GM23338 (cell line): ENCODE results near the gene CDH23. TPM values are rescaled to one million over a fixed set of nuclear protein-coding genes. Genes with fewer than 3 reads are reported as not detected.

ENCODE experiments used
- ATAC-seq: fragments of 200-7000 bp; cut with Tn5 transposase; 3 replicates; pipeline ENCODE4 v1.9.1; 2020
- DNase-seq: peaks from one replicate; pipeline ENCODE4 v3.0.0-alpha.2; 2015; ENCODE audit warnings: low spot score
- H2AFZ ChIP-seq: fragments of 200-600 bp; sonication (generic); 2 replicates; pipeline ENCODE4 v1.8.0; 2016; ENCODE audit warnings: antibody characterized with exemption, mild to moderate bottlenecking, moderate library complexity
- H3F3A ChIP-seq: fragments of 200-600 bp; sonication (generic); replicated peaks from 2 replicates; pipeline ENCODE4 v1.8.0; 2017; ENCODE audit warnings: antibody characterized with exemption, mixed run types, low read depth
- H3K27ac ChIP-seq: fragments of 200-600 bp; sonication (generic); 2 replicates; pipeline ENCODE4 v1.6.1; 2016; ENCODE audit warnings: low read depth
- H3K27me3 ChIP-seq: fragments of 200-600 bp; sonication (generic); 2 replicates; pipeline ENCODE4 v1.8.0; 2016; ENCODE audit warnings: mild to moderate bottlenecking, mixed run types, moderate library complexity; ENCODE audit not compliant: insufficient read depth
- H3K36me3 ChIP-seq: fragments of 200-600 bp; sonication (generic); 2 replicates; pipeline ENCODE4 v1.8.0; 2016; ENCODE audit warnings: mild to moderate bottlenecking; ENCODE audit not compliant: insufficient read depth
- H3K4me1 ChIP-seq: fragments of 200-600 bp; sonication (generic); 2 replicates; pipeline ENCODE4 v1.8.0; 2016; ENCODE audit warnings: mild to moderate bottlenecking, moderate library complexity; ENCODE audit not compliant: insufficient read depth
- H3K4me2 ChIP-seq: fragments of 200-600 bp; sonication (generic); 2 replicates; pipeline ENCODE4 v1.7.1; 2017; ENCODE audit warnings: mixed run types
- H3K4me3 ChIP-seq: fragments of 200-600 bp; sonication (generic); 2 replicates; pipeline ENCODE4 v1.6.1; 2016; ENCODE audit warnings: mixed run types
- H3K79me2 ChIP-seq: fragments of 200-600 bp; sonication (generic); replicated peaks from 2 replicates; pipeline ENCODE4 v1.8.0; 2017; ENCODE audit warnings: mild to moderate bottlenecking; ENCODE audit not compliant: insufficient read depth
- H3K9me2 ChIP-seq: fragments of 200-600 bp; sonication (generic); 2 replicates; pipeline ENCODE4 v1.8.0; 2017; ENCODE audit not compliant: insufficient read depth
- H4K20me1 ChIP-seq: fragments of 200-600 bp; sonication (generic); replicated peaks from 2 replicates; pipeline ENCODE4 v1.8.0; 2017; ENCODE audit warnings: mild to moderate bottlenecking; ENCODE audit not compliant: insufficient read depth
- H3K27ac Mint-ChIP-seq: 2 replicates; pipeline ENCODE4 v1.8.0; 2020; ENCODE audit warnings: inconsistent platforms, mild to moderate bottlenecking, moderate library complexity, mixed read lengths
- H3K27me3 Mint-ChIP-seq: 3 replicates; pipeline ENCODE4 v1.8.0; 2022; ENCODE audit warnings: low read depth, mild to moderate bottlenecking, moderate library complexity, mixed read lengths, inconsistent platforms; ENCODE audit not compliant: insufficient read depth, poor library complexity
- H3K36me3 Mint-ChIP-seq: 3 replicates; pipeline ENCODE4 v1.8.0; 2021; ENCODE audit warnings: low read depth, mild to moderate bottlenecking, inconsistent platforms, moderate library complexity, mixed read lengths
- H3K4me1 Mint-ChIP-seq: 3 replicates; pipeline ENCODE4 v1.8.0; 2020; ENCODE audit warnings: mild to moderate bottlenecking, inconsistent platforms, mixed read lengths
- H3K4me3 Mint-ChIP-seq: 3 replicates; pipeline ENCODE4 v1.8.0; 2021; ENCODE audit warnings: moderate library complexity, mild to moderate bottlenecking, inconsistent platforms, mixed read lengths
- H3K9me3 Mint-ChIP-seq: 3 replicates; pipeline ENCODE4 v1.8.0; 2020; ENCODE audit warnings: moderate library complexity, mild to moderate bottlenecking, inconsistent platforms, mixed read lengths
- CTCF ChIP-seq, 2 experiments: fragments of 200-600 bp in 1 of 2; sonication (generic) in 1 of 2; conservative IDR thresholded peaks; 2 replicates each; pipeline versions ENCODE4 v1.5.1 to v1.6.1; 2016 to 2017; ENCODE audit warnings: antibody characterized with exemption in 2 of 2, low read depth in 2 of 2, mild to moderate bottlenecking in 2 of 2, moderate library complexity in 1 of 2
- ETS1 ChIP-seq: IDR thresholded peaks from 2 replicates; pipeline ENCODE4 v1.6.1; 2016; ENCODE audit warnings: antibody characterized with exemption
- EZH2 ChIP-seq: fragments of 200-600 bp; sonication (generic); IDR thresholded peaks from one replicate; pipeline ENCODE4 v1.8.0; 2017; ENCODE audit warnings: antibody characterized with exemption, mild to moderate bottlenecking, low read depth; ENCODE audit not compliant: unreplicated experiment
- EZH2phosphoT487 ChIP-seq: fragments of 200-600 bp; sonication (generic); IDR thresholded peaks from one replicate; pipeline ENCODE4 v1.8.1; 2018; ENCODE audit warnings: antibody characterized with exemption; ENCODE audit not compliant: unreplicated experiment
- NANOG ChIP-seq: IDR thresholded peaks from 2 replicates; pipeline ENCODE4 v1.6.1; 2016; ENCODE audit warnings: antibody characterized with exemption, borderline replicate concordance
- POLR2AphosphoS5 ChIP-seq: IDR thresholded peaks from 2 replicates; pipeline ENCODE4 v1.6.1; 2016; ENCODE audit warnings: antibody characterized with exemption, low read depth
- STAT1 ChIP-seq: IDR thresholded peaks from one replicate; pipeline ENCODE4 v1.6.1; 2016; ENCODE audit warnings: antibody characterized with exemption; ENCODE audit not compliant: unreplicated experiment
- ZNF331 ChIP-seq: fragments of 250-450 bp; sonication (Bioruptor Pico); IDR thresholded peaks from 2 replicates; pipeline ENCODE4 v1.5.0; 2020; ENCODE audit warnings: low read depth, mild to moderate bottlenecking, moderate library complexity
- ZNF462 ChIP-seq: fragments of 250-450 bp; sonication (Bioruptor Pico); IDR thresholded peaks from 2 replicates; pipeline ENCODE4 v1.5.0; 2020; ENCODE audit warnings: mild to moderate bottlenecking, moderate library complexity
- polyA plus RNA-seq: library from polyadenylated mRNA; unstranded; fragments of >200 nt; fragmentation: Nextera tagmentation; extraction: Ambion mirVana; gene quantifications from 2 replicates; pipeline ENCODE4 v1.2.1, GENCODE V29; 2016
- total RNA-seq: library from RNA; depleted of rRNA; stranded (reverse); fragments of >200 nt; shearing (Covaris generic); gene quantifications from 2 replicates; pipeline ENCODE4 v1.2.3, GENCODE V29; 2014

The CDH23 gene
- total and polyA plus RNA-seq, 2 experiments from 2014 or later = 0.95 to 4.3 TPM

GRCh38 chr10:71627230-71627939 is 230.7 kb downstream of the CDH23 start (continued):
- TF ChIP-seq ZNF462 (CRISPR knock-in tag) = no peak
- no peak for TF ChIP-seq NANOG
- TF ChIP-seq EZH2 = no peak
- no peak for TF ChIP-seq ZNF331 (CRISPR knock-in tag)
- no peak for TF ChIP-seq ETS1
- TF ChIP-seq EZH2phosphoT487 = no peak
- TF ChIP-seq POLR2AphosphoS5 = no peak
- TF ChIP-seq STAT1 = no peak

GRCh38 chr10:71627956-71628355 is 231.2 kb downstream of the CDH23 start:
- H4K20me1 ChIP-seq = no peaks in the 10 kb centered on the region
- Mint-ChIP-seq H3K4me3 (no peak overlapping the region), H3K27ac (no peak overlapping the region), H3K4me1 (peaks cover 70% of the 10 kb centered on the region), H3K36me3 (no peaks in the 10 kb centered on the region), H3K27me3 (peaks cover 39% of the 10 kb centered on the region), H3K9me3 (no peaks in the 10 kb centered on the region)
- ATAC-seq (no peak), DNase-seq (no peak)
- peaks cover 10% of the 10 kb centered on the region for H3K27me3 ChIP-seq
- no peak overlapping the region for H3K27ac ChIP-seq
- H3K4me2 ChIP-seq = no peak overlapping the region
- H3F3A ChIP-seq = peaks cover 4% of the 10 kb centered on the region
- H3K9me2 ChIP-seq = no peaks in the 10 kb centered on the region
- no peak overlapping the region for H2AFZ ChIP-seq
- H3K4me3 ChIP-seq = no peak overlapping the region
- H3K79me2 ChIP-seq = no peaks in the 10 kb centered on the region
- H3K4me1 ChIP-seq = peaks cover 49% of the 10 kb centered on the region
- H3K36me3 ChIP-seq = no peaks in the 10 kb centered on the region
- TF ChIP-seq EZH2 = no peak
- no peak for TF ChIP-seq CTCF (conservative IDR thresholded peaks at IDR 0.05; ENCODE audit: low read depth in 2 of 2)
- no peak for TF ChIP-seq ZNF331 (CRISPR knock-in tag)
